Activated naive CD4-positive, alpha-beta T cell treated with anti-CD3 and anti-CD28 coated beads, Interleukin-2, amount 50 U/mL, for 72 hours (primary cell): ENCODE measurements around the gene SLC39A3. TPM values are rescaled to one million over a fixed set of nuclear protein-coding genes. Genes with fewer than 3 reads are reported as not detected.

ENCODE experiments used
- ATAC-seq, 2 donors: fragments of 150-1000 bp; cut with Tn5 transposase; 2 replicates each; pipeline ENCODE4 v1.10.0; 2021; ENCODE audit warnings: mild to moderate bottlenecking in 2 of 2, moderate library complexity in 2 of 2
- DNase-seq, 2 donors: peaks; one replicate each; pipeline ENCODE4 v3.0.0; 2021 to 2022; ENCODE audit warnings: low spot score in 2 of 2
- H3K27ac Mint-ChIP-seq, 2 donors: one replicate each; pipeline ENCODE4 v1.8.0; 2022; ENCODE audit warnings: mild to moderate bottlenecking in 2 of 2, mixed read lengths in 2 of 2
- H3K36me3 Mint-ChIP-seq, 2 donors: one replicate each; pipeline ENCODE4 v1.8.0; 2022; ENCODE audit warnings: mixed read lengths in 2 of 2
- H3K9me3 Mint-ChIP-seq, 2 donors: one replicate each; pipeline ENCODE4 v1.8.0; 2022; ENCODE audit warnings: mixed read lengths in 2 of 2
- total RNA-seq, 2 donors: library from RNA; stranded (reverse); gene quantifications; one replicate each; pipeline ENCODE4 v1.2.3, GENCODE V29; 2022

SLC39A3 gene
- total RNA-seq, result 10 to 100 TPM; 24.8 to 27.3 TPM

- Mint-ChIP-seq H3K27ac (peak within 1 kb of the TSS; percentile 75 to 77), H3K36me3 (peaks cover 16 to 24% of the 10 kb centered on the region in 2 donors), H3K9me3 (no peaks in the 10 kb centered on the region)
- ATAC-seq (peak; percentile 99), DNase-seq (peak; percentile 99 to 100)
Measured at GRCh38 chr19:2739602-2740313, at the start of gene SLC39A3. Gene SLC39A3, minus strand, starts transcription at chr19:2740017. Its CDS starts 2,760 bp downstream, at chr19:2737257.

GRCh38 chr19:2788237-2788636 lies 48.4 kb upstream of the SLC39A3 start:
- ATAC-seq (no peak), DNase-seq (no peak)
- peak overlapping the region in 1 of 2 donors; percentile 77 for H3K27ac Mint-ChIP-seq
- H3K36me3 Mint-ChIP-seq, result peaks cover 4 to 36% of the 10 kb centered on the region in 2 donors
- no peaks in the 10 kb centered on the region for H3K9me3 Mint-ChIP-seq

GRCh38 chr19:2787115-2787514 lies 47.3 kb upstream of the SLC39A3 start:
- ATAC-seq (no peak), DNase-seq (no peak)
- peaks cover 9 to 34% of the 10 kb centered on the region in 2 donors for H3K36me3 Mint-ChIP-seq
- peak overlapping the region; percentile 25 to 46 for H3K27ac Mint-ChIP-seq
- no peaks in the 10 kb centered on the region for H3K9me3 Mint-ChIP-seq

GRCh38 chr19:2785244-2785997 lies 45.6 kb upstream of the SLC39A3 start, which contains the start of gene THOP1:
Gene THOP1, plus strand, starts transcription at chr19:2785503. Its CDS starts 160 bp downstream, at chr19:2785663.
- H3K9me3 Mint-ChIP-seq, result no peaks in the 10 kb centered on the region
- ATAC-seq, result peak; percentile 84 to 86
- H3K27ac Mint-ChIP-seq, result peak within 1 kb of the TSS; percentile 73 to 96
- peak; percentile 99 for DNase-seq
- peaks cover 13 to 35% of the 10 kb centered on the region in 2 donors for H3K36me3 Mint-ChIP-seq

- Mint-ChIP-seq H3K9me3 (no peaks in the 10 kb centered on the region), H3K36me3 (peaks cover 13 to 40% of the 10 kb centered on the region in 2 donors), H3K27ac (peak overlapping the region; percentile 88 to 93)
- DNase-seq (no peak), ATAC-seq (no peak)
Measured at GRCh38 chr19:2783781-2784145, 43.9 kb upstream of the SLC39A3 start.

GRCh38 chr19:2782936-2783780 lies 43.3 kb upstream of the SLC39A3 start, which contains the start of gene SGTA:
Gene SGTA, minus strand, starts transcription at chr19:2783273. Its CDS starts 14,205 bp downstream, at chr19:2769068.
- peak within 1 kb of the TSS; percentile 93 to 95 for H3K27ac Mint-ChIP-seq
- no peaks in the 10 kb centered on the region for H3K9me3 Mint-ChIP-seq
- ATAC-seq (peak; percentile 85 to 87), DNase-seq (peak; percentile 93 to 99)
- H3K36me3 Mint-ChIP-seq, result peaks cover 13 to 38% of the 10 kb centered on the region in 2 donors

GRCh38 chr19:2782329-2782935 lies 42.6 kb upstream of the SLC39A3 start:
- peak overlapping the region; percentile 93 to 95 for H3K27ac Mint-ChIP-seq
- peaks cover 13 to 31% of the 10 kb centered on the region in 2 donors for H3K36me3 Mint-ChIP-seq
- no peaks in the 10 kb centered on the region for H3K9me3 Mint-ChIP-seq
- no peak for DNase-seq
- ATAC-seq, result no peak

DNA sequence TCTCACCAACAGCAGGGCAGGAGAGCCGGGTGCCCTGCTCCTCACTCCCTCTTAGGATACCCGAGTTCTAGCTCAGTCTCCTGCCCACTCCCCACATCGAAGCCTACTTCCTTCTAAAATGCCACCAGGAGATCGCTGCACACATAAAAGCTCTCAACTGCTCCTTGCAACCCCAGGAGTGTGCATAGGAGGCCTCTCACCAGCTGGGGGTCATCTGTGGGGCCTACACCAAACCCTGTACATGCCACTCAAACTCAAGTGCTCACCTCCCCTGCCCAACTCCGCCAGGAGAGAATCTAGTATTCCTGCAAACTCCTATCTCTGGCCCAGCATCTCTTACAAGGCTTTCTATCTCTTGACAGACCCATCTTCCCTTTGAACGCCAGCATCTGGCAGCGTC lies 40.5 kb upstream of the SLC39A3 start:
- DNase-seq (no peak), ATAC-seq (no peak)
- H3K9me3 Mint-ChIP-seq, result no peaks in the 10 kb centered on the region
- H3K27ac Mint-ChIP-seq, result peak overlapping the region in 1 of 2 donors; percentile 95
- peaks cover 13 to 32% of the 10 kb centered on the region in 2 donors for H3K36me3 Mint-ChIP-seq

- Mint-ChIP-seq H3K9me3 (no peaks in the 10 kb centered on the region), H3K27ac (no peak overlapping the region), H3K36me3 (peaks cover 13 to 34% of the 10 kb centered on the region in 2 donors)
- ATAC-seq (no peak), DNase-seq (no peak)
Measured at GRCh38 chr19:2779121-2779740, 39.4 kb upstream of the SLC39A3 start.

GRCh38 chr19:2777952-2778683 lies 38.3 kb upstream of the SLC39A3 start:
- Mint-ChIP-seq H3K27ac (peak overlapping the region in 1 of 2 donors; percentile 29), H3K36me3 (peaks cover 8 to 29% of the 10 kb centered on the region in 2 donors), H3K9me3 (no peaks in the 10 kb centered on the region)
- DNase-seq (no peak), ATAC-seq (no peak)

- DNase-seq (peak; percentile 66 to 72), ATAC-seq (peak; percentile 83 to 93)
- Mint-ChIP-seq H3K36me3 (peaks cover 0 to 23% of the 10 kb centered on the region in 2 donors), H3K27ac (peak overlapping the region; percentile 86 to 97), H3K9me3 (no peaks in the 10 kb centered on the region)
Measured at GRCh38 chr19:2775556-2776430, 36.0 kb upstream of the SLC39A3 start.

- peak overlapping the region; percentile 86 to 97 for H3K27ac Mint-ChIP-seq
- ATAC-seq, result no peak
- no peak for DNase-seq
- peaks cover 0 to 18% of the 10 kb centered on the region in 2 donors for H3K36me3 Mint-ChIP-seq
- H3K9me3 Mint-ChIP-seq, result no peaks in the 10 kb centered on the region
Measured at GRCh38 chr19:2774953-2775555, 35.2 kb upstream of the SLC39A3 start.

DNA sequence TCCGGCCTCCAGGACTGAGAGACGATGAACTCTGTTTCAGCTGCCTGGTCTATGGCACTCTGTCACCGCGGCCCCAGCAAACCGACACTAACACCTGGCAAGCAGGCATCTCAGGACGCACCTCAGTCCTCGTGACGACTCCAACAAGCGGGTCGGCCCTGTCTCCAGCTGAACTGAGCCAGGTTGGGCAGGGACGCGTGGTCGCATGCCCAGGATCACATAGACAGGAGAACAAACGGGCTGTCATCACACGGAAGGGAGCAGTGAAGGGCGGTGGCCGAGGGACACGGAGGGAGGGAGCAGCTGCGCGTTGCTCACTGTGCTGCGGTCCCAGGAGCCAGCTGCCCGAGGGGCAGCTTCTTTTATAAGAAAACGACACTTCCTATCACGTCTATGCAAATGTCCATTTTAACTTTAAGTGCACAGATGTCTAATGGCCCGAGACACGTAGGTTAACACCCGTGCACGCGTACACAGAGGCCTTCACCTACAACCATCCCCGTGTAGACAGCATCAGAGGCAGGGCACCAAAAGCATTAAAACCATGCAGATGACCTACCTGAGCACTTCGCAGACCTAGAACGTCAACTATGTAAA lies 34.4 kb upstream of the SLC39A3 start:
- ATAC-seq (no peak), DNase-seq (no peak)
- Mint-ChIP-seq H3K9me3 (no peaks in the 10 kb centered on the region), H3K27ac (peak overlapping the region in 1 of 2 donors; percentile 23), H3K36me3 (peaks cover 0 to 16% of the 10 kb centered on the region in 2 donors)
